Activated T-helper 9 cell treated with anti-CD3 and anti-CD28 coated beads, Interleukin-2, amount 50 U/mL, for 16 hours (primary cell): ENCODE data around the gene ACKR3.

Source experiments
- DNase-seq: peaks from one replicate; pipeline ENCODE4 v3.0.0-alpha.2; 2020; ENCODE audit warnings: low read depth

The ACKR3 gene

DNA sequence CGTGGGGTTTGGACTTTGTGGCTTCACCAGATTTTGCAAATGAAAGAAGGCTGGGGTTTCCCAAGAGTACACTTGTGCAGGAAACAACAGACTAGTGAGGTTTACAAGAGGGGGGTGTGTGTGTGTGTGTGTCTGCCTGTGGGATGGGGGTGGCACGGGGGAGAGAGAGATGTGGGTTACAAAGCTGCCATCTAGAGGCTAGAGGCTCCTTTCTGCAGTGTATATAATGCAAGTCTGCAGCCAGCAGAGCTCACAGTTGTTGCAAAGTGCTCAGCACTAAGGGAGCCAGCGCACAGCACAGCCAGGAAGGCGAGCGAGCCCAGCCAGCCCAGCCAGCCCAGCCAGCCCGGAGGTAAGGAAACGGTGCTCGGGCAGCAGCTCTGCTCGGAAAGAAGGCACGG is at the start of gene ACKR3:
Gene ACKR3, plus strand, starts transcription at position 253 of the 401 bp plus-strand sequence. CDS start 10,641 bp downstream, outside the sequence.
- peak; percentile 41 for DNase-seq

GRCh38 chr2:236521556-236521955 is 48.1 kb upstream of the ACKR3 start:
- DNase-seq = no peak

GRCh38 chr2:236523249-236523648 is 46.4 kb upstream of the ACKR3 start:
- no peak for DNase-seq

GRCh38 chr2:236525411-236525997 is 44.1 kb upstream of the ACKR3 start:
- no peak for DNase-seq

DNA sequence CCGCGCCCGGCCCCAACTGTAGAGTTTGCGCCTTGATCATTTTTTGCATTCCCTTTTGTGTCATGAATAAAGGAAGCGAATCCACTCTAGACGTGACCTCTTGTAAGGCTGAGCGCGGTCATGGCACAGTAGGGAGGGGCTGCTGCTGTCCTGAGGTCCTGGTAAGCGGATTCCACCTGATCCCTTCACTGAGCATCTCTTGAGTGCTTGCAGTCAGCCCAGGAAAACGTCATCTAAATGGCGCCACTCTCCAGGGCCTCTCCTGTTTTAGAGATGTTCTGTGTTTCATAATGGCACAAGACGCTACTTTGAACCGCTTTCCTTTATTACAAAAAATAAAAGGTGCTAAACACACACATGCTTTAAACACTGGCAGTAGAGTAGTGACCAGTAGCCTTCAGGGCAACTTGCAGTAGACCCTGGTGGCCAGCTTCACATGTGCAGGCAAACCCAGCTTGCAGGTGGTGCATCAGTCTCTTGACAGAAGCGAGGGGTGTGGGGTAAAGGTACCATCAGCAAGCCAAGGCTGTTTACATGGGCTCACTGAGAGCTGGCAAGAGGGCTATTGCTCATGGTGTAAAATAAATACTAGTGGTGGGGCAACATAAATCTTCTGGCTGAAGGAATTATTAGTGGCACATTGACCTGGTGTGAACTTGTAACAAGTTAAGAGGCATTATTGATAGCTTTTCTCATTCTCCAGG is 43.0 kb upstream of the ACKR3 start:
- DNase-seq = no peak

GRCh38 chr2:236527159-236527630 is 42.4 kb upstream of the ACKR3 start:
- no peak for DNase-seq

DNA sequence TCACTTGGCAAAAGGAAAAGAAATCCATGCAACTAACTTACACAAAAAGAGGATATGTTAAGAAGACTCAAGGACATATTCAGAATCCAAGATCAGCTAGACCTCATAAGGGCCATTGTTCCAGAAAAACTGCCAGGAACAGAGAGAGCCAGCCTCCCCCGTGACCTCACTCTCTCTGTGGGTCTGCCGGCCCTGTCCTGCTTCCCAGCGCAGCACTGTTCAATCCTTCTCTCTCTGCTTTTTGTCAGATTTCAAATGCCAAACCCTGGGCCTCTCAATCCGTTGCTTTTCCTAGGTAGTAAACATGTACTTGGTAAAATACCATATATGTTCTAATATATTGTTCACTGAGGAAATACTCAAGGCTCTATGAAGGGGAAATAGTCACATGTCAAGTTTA is 40.0 kb upstream of the ACKR3 start:
- DNase-seq = no peak

DNA sequence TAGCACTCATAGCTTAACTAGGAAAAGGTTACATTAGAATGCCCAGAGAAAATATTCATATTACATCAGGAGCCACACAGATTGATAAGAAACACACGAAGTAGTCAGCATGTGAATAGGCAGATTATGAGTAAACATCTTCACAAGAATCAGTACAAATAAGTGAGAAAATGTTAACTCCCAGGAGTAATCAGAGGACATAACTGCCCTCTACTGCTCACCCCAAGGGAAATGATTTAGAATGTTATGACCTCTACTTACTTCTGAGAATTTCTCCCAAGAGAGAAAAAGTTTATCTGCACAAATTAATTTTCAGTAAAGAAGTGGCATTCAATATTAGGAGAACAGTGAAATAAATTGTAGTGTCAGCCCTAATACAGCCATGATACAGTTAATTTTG is 39.1 kb upstream of the ACKR3 start:
- DNase-seq = no peak

- DNase-seq = no peak
Observed at GRCh38 chr2:236531195-236531594, 38.4 kb upstream of the ACKR3 start.

GRCh38 chr2:236531996-236532395 is 37.6 kb upstream of the ACKR3 start:
- DNase-seq = no peak

DNA sequence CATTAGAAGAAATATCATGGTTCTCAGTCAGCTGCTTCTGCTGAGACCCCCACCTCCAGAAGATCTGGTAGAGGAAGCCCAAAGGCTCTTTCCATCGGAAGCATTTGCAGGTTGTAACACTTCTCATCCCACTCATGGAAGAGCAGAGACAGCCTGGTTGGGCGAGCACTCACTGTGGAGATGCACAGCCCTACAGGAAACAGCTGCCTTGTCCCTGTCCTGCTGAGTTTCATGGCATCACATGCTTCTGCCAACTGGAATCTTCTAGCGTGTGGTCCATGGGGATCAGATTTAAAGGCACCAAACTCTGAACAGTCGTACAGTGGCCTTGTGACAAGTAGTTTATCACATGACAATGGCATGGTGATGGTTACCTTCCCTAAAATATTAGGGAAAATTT is 36.3 kb upstream of the ACKR3 start:
- no peak for DNase-seq

DNA sequence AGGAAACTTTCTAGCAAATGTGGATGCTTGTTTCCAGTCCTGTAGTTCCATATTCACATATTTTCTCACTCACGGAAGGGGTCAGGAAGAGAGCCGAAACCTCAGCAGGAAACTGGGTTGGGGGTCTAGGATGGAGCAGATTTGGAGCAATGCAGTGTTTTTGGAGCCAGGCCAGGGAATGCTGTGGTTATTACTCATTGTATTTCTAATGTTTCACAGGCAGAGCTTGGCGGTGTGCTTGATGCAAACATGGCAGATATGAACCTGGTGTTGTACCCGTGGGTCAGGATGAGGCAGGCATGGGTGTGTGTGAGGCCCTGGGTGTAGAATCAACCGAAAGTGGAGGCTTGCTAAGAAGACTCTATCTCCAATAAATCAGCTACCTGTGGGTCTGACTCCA is 34.6 kb upstream of the ACKR3 start:
- DNase-seq = no peak

DNA sequence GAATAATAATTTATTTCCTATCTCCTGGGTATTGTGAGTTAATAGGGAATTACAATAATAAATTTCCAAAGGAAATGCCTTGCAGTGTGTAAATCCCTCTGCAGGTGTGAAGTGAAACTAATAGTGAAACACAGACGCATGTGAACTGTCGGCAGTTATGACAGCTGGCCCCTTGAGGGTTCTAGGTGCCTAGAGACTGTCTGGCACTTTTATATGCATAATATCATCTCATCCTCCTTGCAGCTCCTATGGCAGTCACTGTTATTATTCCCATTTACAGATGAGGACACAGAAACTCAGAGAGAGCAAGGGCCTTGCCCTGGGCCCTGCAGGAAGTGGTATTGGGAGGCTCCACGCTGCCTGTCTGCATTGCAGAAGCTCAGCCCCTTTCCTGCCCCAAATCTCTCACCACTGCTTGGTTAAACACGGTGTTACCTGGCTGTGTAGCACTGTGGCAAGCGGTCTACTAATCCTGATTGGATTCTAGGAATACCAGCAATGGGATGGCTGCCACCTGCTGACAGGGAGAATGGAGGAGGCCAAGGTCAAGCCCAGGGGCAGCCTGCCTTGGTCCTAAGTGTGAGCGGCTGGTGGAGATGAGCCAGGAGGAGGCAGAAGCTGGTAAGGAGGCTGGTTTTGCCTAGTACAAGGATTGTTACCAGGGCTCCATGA is 32.8 kb upstream of the ACKR3 start:
- DNase-seq = no peak

DNA sequence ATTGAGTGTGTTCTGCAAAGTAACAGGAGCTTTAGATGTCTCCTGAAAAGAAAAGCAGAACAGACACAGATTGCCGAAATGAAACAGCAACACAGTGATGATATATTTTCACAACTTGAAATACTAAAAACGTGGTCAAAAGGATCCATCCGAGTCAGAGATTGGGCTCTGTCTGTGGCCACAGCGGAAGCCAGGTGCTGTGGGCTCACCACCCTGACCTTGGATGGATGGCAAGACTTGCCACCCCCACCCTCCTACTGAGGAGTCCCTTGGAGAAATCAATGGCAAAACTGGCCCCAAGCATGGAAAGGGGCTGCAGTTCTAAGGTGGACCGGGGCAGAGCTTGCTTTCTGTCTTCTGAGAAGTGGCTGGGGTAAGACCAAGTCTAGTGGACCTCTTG is 31.4 kb upstream of the ACKR3 start:
- no peak for DNase-seq

- no peak for DNase-seq
Observed at GRCh38 chr2:236541008-236541562, 28.5 kb upstream of the ACKR3 start.

GRCh38 chr2:236544362-236544761 is 25.3 kb upstream of the ACKR3 start:
- DNase-seq = no peak

GRCh38 chr2:236545248-236545658 is 24.4 kb upstream of the ACKR3 start:
- DNase-seq = no peak

- DNase-seq = no peak
Observed at GRCh38 chr2:236545814-236546480, 23.7 kb upstream of the ACKR3 start.

GRCh38 chr2:236546561-236547002 is 23.0 kb upstream of the ACKR3 start:
- DNase-seq = no peak

GRCh38 chr2:236547725-236548124 is 21.9 kb upstream of the ACKR3 start:
- DNase-seq = no peak

DNA sequence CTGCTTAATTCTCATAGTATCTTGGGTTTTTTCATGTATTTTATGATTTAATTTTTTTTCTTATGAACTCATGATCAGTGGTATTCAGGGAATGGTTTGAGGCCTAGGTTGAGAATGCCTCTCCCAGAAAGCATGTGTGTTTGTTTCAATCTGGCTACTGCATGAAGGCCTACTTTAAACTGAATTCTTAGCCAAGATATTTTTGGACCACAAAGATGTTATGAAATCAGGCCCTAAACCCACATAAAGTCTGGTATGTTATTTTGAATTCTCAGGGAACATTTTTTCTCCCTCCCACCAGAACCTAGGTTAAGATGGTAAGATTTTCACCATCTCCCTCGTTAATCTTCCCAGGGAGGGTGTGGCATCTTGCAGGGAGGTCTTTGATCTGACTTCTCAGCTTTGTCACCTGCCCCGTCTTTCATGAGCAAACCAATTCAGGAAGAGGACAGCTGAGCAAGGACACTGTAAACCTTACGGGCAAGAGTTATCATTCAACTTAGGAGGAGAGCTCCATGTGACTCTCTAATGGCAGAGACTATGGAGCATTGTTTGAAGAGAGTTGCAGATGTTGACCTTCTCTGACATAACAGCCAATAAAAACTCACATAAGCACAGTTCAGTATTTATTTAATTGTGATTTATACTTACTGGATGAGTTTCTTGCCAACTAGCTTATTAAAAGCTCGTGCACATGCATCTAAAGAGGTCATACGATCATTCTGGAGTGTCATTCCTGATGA is 21.3 kb upstream of the ACKR3 start:
- DNase-seq = no peak

DNA sequence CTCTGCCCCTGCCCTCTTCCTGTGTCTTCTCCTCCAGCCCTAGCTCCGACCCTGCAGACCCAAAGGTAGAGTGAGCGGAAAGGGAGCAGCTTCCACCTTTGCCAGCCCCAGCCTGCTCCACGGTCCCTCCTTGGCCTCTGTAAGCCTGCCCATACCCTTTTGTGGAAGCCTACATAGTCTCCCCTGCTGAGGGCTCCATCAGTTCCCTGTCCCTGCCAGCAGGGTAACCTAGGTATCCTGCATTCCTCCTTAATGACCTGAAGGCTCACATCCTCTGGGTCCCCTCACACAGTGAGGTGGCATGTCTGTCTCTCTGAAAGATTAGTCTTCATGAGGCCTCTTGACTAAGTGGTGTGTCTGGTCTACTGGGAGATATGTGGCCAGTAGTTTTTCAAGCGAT is 20.5 kb upstream of the ACKR3 start:
- no peak for DNase-seq
